GM12873 (cell line): ENCODE results near the gene MTA1.

ENCODE experiments used
- CTCF ChIP-seq: IDR thresholded peaks from 2 replicates; pipeline ENCODE4 v1.5.1; 2012; ENCODE audit warnings: low read depth, mild to moderate bottlenecking, moderate library complexity, low read length, control low read depth; ENCODE audit not compliant: insufficient read depth; ENCODE audit errors: missing control alignments

The MTA1 gene

GRCh38 chr14:105437723-105438500 lies 18.3 kb downstream of the MTA1 start:
- TF ChIP-seq CTCF = no peak

DNA sequence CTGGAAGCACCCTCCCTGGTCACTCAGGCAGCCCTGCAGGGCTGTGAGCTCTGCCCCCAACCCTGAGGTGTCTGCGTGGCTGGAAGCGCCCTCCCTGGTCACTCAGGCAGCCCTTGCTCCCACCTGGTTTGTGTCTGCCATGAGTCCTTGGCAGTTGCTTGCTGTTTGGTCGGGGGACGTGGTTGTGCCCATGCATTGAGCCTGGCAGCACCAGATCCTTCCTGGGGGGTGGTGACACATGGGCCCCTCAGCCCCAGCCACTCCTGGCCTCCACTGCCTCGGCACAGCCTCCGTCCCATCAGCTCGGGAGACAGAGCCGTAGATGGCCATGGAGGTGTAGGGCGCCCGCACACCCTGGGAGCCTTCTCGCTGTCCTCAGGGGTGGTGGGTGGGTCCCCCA lies 19.6 kb downstream of the MTA1 start:
- no peak for TF ChIP-seq CTCF

- TF ChIP-seq CTCF = no peak
Observed at GRCh38 chr14:105439710-105440553, 20.3 kb downstream of the MTA1 start.

- TF ChIP-seq CTCF = no peak
Observed at GRCh38 chr14:105440554-105440900, 20.9 kb downstream of the MTA1 start.

- no peak for TF ChIP-seq CTCF
Observed at GRCh38 chr14:105440992-105441391, 21.4 kb downstream of the MTA1 start.

- TF ChIP-seq CTCF = no peak
Observed at GRCh38 chr14:105442125-105442524, 22.5 kb downstream of the MTA1 start.

GRCh38 chr14:105442834-105443233 lies 23.2 kb downstream of the MTA1 start:
- no peak for TF ChIP-seq CTCF
